NCI-H510A (cell line): ENCODE data around the gene YEATS4.

ENCODE experiments used
- DNase-seq: peaks from one replicate; lab custom pipeline; 2025; lab: John Stamatoyannopoulos, UW

The YEATS4 gene

GRCh38 chr12:69435644-69436043 lies 76.1 kb downstream of the YEATS4 start:
- DNase-seq = no peak

DNA sequence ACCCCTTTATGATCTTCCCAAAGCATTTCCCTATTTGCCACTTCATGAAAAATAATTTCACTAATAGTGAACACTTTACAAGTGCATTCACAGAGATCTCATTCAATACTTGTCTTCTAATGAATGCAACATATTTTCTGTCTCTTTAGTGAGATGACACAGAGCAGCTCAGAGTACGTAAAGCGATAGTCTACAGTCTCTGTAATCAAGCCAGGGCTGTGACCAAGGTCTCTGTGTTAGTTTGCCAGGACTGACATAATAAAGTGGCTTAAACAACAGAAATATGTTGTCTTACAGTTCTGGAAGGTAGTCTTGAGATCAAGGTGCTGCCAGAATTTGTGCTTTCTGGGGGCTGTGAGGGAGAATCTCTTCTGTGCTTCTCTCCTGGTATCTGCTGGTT lies 77.5 kb downstream of the YEATS4 start:
- DNase-seq = no peak

DNA sequence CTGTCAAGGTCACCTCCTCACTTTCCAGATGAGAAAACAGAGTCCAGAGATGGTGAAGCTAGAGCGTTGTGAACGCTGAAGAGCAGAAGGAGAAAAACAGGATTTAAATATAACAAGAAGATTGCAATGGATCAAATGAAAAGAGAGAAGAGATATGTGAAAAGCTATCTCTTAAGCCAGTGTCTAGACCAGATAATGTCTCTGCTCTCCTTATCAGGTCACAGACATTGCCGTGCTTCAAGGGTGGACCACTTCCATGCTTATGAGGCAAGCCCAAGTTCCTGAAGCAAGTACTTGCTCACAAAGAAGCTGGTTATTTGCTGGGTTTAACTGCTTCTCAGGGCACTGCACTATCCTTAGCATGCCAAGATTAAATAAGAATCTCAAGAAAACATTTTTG lies 79.0 kb downstream of the YEATS4 start:
- no peak for DNase-seq

DNA sequence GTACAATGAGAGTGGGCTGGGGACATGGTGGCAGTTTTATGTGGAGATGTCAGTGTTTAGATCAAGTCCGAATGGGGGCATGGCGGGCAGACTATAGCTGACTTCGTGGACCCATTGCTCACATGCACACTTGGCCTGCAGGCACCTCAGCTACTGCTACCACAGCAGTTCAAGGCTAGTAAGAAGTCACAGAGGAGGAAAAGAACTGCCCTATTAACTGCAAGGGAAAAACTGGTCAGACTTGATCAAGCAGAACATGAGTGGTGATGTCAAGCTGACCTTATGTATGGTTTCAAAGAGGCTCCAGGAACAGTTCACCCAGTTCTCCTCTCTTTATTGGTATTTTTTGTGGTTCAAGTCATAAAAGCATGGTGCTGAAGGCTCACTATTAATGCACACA lies 80.5 kb downstream of the YEATS4 start:
- no peak for DNase-seq
